NCI-H128 (cell line): ENCODE results near the gene SLC43A1.
"Not testable (repeated sequence)": the region's sequence is repeated elsewhere in the genome, so short reads cannot be mapped to it uniquely, and the experiment has no call there.

Source experiments
- DNase-seq: peaks from one replicate; lab custom pipeline; 2025; ENCODE audit not compliant: unreplicated experiment; lab: John Stamatoyannopoulos, UW

SLC43A1 gene

GRCh38 chr11:57461841-57462489 is 53.5 kb downstream of the SLC43A1 start:
- DNase-seq: no peak

GRCh38 chr11:57460758-57461749 is 54.4 kb downstream of the SLC43A1 start:
- no peak for DNase-seq

GRCh38 chr11:57460022-57460757 is 55.3 kb downstream of the SLC43A1 start, which contains the start of gene RTN4RL2:
RTN4RL2 (plus strand) TSS chr11:57460528; CDS start chr11:57460866, 338 bp downstream.
- no peak for DNase-seq

GRCh38 chr11:57459164-57460021 is 56.1 kb downstream of the SLC43A1 start:
- no peak for DNase-seq

- no peak for DNase-seq
These were observed 56.9 kb downstream of the SLC43A1 start for GRCh38 chr11:57458410-57459163.

GRCh38 chr11:57458060-57458409 is 57.5 kb downstream of the SLC43A1 start:
- DNase-seq: no peak

- DNase-seq: no peak
These were observed 57.9 kb downstream of the SLC43A1 start for GRCh38 chr11:57457643-57458023.

GRCh38 chr11:57456960-57457642 is 58.4 kb downstream of the SLC43A1 start:
- DNase-seq: peak; percentile 20

- no peak for DNase-seq
These were observed 61.8 kb downstream of the SLC43A1 start for GRCh38 chr11:57453543-57454177.

- DNase-seq: no peak
These were observed 69.4 kb downstream of the SLC43A1 start for GRCh38 chr11:57446055-57446454.

GRCh38 chr11:57445122-57445394 is 70.4 kb downstream of the SLC43A1 start:
- DNase-seq: not testable (repeated sequence)

GRCh38 chr11:57444362-57445121 is 71.0 kb downstream of the SLC43A1 start:
- no peak for DNase-seq

GRCh38 chr11:57440744-57441414 is 74.6 kb downstream of the SLC43A1 start:
- no peak for DNase-seq

- no peak for DNase-seq
These were observed 75.7 kb downstream of the SLC43A1 start for GRCh38 chr11:57439786-57440185.

- DNase-seq: no peak
These were observed 76.9 kb downstream of the SLC43A1 start for GRCh38 chr11:57438345-57439285.

GRCh38 chr11:57436031-57436430 is 79.5 kb downstream of the SLC43A1 start:
- DNase-seq: no peak
